Activated T-cell treated with anti-CD3 and anti-CD28 coated beads, Interleukin-2, amount 50 U/mL, for 1 hour (primary cell): Measurements from ENCODE around the gene DDX17.

ENCODE experiments used
- DNase-seq: peaks from one replicate; pipeline ENCODE4 v3.0.0-alpha.2; 2020

Gene DDX17

GRCh38 chr22:38448945-38449745 is 57.0 kb downstream of the DDX17 start:
- no peak for DNase-seq

GRCh38 chr22:38446018-38446601 is 60.0 kb downstream of the DDX17 start:
- no peak for DNase-seq

GRCh38 chr22:38444783-38445182 is 61.3 kb downstream of the DDX17 start:
- DNase-seq: no peak

- DNase-seq: no peak
Observed at GRCh38 chr22:38443628-38444521, 62.2 kb downstream of the DDX17 start.

- DNase-seq: no peak
Observed at GRCh38 chr22:38442967-38443627, 63.0 kb downstream of the DDX17 start.

GRCh38 chr22:38441620-38442287 is 64.4 kb downstream of the DDX17 start:
- no peak for DNase-seq

- DNase-seq: no peak
Observed at GRCh38 chr22:38440747-38441350, 65.3 kb downstream of the DDX17 start.

DNA sequence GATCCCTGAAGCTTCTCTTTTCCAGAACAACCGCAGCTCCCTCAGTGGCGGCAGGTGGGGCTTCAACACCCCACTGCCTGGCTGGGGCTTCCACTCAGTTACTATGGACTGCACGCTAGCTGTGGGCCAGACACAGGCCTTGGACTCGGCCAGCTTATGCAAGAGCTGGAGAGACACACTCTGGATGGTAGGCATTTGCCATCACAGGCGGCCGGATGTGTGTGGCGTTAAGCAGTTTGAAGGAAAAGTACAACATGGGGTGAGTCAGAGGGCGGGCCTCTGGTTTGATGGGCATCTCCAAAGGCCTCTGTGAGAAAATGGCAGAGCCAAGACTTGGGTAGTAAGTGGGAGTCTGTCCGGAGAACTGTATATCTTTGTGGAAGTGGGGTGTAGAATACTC is 68.7 kb downstream of the DDX17 start:
- no peak for DNase-seq

- no peak for DNase-seq
Observed at GRCh38 chr22:38436629-38437395, 69.3 kb downstream of the DDX17 start.

GRCh38 chr22:38435965-38436364 is 70.1 kb downstream of the DDX17 start:
- no peak for DNase-seq

GRCh38 chr22:38435010-38435409 is 71.1 kb downstream of the DDX17 start:
- DNase-seq: no peak

DNA sequence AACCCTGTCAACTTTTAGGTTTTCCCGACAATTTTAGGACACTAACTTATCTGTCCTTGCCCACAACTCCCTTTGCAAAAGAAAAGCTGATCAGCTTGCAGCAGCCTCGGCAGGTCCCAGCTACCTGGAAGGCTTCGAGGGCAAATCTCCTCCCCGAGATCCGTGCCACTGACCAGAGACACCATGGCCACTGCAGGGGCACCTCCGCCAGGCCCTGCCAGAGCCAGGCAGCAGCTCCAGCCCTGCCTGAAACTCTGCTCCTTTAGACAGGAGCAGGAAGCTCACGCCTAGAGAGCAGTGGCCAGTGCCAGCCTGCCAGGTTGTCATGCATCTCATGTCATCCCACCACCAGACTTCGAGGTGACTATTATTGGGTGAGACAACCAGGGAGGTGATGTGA is 72.2 kb downstream of the DDX17 start:
- no peak for DNase-seq
